CD4-positive, alpha-beta T cell treated with Interleukin-2 at 100 ng/mL for 4 hours (primary cell): Measurements from ENCODE around the gene BRD9.
"Not testable (repeated sequence)": the region's sequence is repeated elsewhere in the genome, so short reads cannot be mapped to it uniquely, and the experiment has no call there.

Experiments used
- DNase-seq: peaks from one replicate; pipeline ENCODE4 v3.0.0-alpha.2; 2020; ENCODE audit warnings: low spot score

BRD9 gene

DNA sequence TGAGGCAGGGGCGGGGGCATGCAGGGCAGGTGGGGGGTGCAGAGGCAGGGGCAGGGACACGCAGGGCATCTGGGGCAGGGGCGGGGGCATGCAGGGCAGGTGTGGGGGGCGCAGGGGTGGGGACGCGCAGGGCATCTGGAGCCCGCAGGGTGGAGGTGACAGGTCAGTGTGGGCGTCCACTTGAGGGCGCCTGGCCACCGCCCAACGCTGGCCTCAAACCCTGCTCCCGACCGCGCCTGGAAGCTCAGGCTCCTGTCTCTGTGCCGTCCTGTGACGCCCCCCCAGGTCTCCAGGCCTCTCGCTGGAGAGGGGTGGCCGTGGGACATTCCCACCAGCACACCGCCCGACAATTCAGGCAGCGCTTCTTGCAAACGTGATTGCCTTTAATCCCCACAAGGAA is 48.7 kb downstream of the BRD9 start:
- DNase-seq: not testable (repeated sequence)

- DNase-seq: not testable (repeated sequence)
These were observed 49.2 kb downstream of the BRD9 start for GRCh38 chr5:843371-843770.

DNA sequence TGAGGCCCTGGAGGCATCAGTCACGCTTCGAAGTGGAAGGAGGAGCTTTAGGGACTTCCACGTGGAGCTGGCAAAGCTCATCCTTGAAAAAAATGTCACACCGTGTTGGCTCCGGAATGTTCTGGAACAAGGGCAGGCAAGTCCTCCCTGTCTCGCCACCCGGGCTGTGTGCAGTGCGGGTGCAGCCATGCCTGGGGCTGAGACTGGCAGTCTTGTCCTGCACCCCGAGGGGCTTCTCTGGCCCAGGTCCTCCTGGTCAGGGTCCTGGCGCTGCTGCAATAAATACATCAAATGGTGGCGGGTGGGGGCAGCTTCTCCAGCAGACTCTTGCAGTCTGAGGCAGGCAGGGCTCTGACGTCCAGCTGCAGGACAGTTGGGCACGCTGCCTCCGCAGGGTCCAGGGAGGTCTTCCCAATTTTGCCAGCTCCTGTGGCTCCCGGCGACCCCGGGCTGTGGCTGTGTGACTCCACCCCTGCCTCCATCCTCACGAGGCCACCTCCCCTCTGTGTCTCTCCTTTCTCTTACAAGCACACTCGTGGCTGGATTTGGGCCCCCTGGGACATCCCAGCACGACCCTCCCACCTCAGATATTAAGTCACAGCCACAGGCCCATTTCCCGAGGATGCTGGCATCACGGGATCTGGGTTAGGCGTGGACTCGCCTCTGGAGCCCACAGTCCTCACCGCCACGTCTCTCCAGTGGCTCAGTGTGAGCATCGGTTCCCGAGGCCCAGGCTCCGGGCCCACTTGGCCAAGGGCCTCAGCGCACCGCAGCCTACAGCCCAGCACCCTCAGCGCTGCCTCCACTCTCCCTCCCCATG is 50.0 kb downstream of the BRD9 start:
- not testable (repeated sequence) for DNase-seq

DNA sequence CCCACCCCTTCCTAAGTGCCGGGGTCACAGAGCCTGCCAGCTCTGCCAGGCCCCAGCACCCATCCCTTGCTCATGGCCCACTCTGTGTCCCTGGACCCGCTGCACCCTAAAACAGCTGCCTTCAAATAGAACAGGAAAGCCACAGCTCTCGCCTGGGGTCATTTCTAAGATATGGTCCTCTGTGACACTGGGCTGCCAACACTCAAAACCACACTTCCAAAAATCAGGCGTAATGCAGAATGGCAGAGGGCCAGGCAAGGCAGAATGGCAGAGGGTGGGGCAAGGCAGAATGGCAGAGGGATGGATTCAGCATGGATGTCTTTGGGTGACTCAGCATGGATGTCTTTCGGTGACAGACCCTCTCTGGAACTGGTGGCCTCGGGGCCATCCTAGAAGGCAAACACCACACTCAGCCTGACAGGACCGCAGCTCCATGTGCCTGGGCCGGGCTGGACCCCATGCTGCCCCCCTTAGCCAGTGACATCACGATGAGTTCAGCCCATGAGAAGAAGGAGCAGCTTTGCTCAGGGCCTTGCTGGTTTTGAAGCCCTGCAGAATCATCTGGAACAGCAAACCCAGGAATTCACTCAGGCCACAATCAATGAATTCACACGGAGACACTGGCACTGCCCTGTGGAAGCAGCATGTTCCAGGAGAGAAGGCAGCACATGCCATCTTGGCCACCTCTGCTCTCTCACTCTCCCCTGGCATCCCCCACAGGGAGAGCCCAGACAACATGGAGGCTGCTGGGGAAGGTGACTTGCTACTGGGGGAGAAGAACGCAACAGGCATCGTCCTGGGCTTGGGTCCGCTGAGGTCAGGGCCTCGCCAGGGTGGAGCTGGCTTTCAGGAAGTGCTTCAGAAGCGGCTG is 50.8 kb downstream of the BRD9 start:
- not testable (repeated sequence) for DNase-seq

GRCh38 chr5:840974-841435 is 51.6 kb downstream of the BRD9 start:
- not testable (repeated sequence) for DNase-seq

- not testable (repeated sequence) for DNase-seq
These were observed 52.3 kb downstream of the BRD9 start for GRCh38 chr5:840118-840973.

DNA sequence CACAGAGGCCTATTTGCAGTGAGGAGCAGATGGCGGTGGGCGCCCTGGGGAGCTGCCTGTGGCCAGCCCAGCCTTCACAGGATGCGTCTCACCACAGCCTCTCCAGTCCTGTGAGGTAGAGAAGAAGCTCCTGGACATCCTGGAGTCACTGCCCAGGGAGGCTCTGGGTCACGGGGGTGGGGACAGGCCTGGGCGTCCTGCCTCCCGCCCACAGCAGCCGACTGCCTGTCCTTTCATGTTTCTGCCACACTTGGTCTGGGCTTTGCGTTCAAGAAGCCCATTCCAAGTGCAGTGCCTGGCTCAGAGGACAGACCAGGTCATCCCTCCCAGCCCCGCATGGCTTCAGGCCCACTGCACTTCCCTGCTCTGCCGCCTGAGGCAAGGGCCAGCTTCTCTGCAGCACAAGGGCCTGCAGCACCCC is 54.2 kb downstream of the BRD9 start:
- DNase-seq: not testable (repeated sequence)

DNA sequence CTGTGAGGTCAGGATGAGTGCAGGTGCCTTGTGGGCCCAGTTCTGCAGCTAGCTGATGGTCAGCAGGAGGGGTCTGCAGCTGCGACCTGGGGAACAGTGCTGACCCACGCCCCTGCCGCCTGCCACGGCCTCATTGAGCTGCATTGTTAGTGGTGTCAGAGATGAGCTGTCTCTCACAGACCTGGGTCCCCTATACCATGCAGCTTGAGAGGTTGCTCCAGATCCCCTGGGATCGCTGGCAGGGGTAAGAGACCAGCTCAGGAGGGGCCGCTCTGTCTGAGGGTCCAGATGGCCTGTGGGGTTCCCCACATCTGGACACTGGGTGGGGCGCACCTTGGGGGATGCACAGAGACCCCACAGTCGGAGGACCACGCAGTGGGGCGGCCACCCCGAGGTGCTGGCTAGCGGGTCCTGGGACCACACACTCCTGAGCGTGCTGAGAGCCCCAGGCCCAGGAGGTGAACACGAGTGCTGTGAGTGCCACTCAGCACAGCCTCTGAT is 54.9 kb downstream of the BRD9 start:
- not testable (repeated sequence) for DNase-seq

DNA sequence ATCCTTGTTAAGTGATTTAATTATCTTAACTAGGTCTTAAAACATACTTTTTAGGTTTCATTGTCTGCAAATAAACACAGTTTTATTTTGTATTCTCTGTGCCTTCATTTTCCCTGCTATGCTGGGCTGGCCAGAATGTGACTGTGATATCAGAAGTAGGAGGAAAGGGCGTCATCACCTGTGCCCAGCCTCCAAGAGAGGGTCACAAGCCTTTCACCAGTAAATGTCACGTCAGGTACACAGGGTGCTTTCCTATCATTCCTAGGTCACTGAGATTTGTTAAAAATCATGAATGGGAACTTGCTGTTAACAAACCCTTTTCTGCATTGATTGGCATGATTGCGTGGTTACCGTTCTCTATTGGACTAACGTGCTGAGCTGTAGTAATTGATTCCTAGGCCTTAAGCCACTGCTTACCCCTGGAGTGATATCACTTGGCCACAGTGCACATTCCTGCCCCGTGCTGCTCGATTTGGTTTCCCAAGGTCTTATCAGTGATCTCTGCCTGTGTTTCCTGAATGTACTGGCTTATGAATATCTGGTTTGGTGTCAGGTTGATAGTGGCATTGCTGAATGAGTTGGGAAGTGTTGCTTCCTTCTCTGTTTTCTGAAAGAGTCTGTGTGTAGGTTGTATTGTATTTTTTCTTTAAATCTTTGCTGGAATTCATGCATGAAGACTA is 56.5 kb downstream of the BRD9 start:
- DNase-seq: not testable (repeated sequence)

- DNase-seq: not testable (repeated sequence)
These were observed 58.6 kb downstream of the BRD9 start for GRCh38 chr5:834013-834412.

DNA sequence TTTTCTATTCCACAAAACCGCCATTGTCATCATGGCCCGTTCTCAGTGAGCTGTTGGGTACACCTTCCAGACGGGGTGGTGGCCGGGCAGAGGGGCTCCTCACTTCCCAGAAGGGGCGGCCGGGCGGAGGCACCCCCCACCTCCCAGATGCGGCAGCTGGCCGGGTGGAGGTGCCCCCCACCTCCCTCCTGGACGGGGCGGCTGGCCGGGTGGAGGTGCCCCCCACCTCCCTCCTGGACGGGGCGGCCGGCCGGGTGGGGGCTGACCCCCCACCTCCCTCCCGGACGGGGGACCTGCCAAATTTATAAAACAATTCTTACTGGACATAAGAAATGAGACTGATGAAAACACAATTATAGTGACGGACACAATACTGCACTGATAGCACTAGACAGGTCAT is 64.4 kb downstream of the BRD9 start:
- DNase-seq: not testable (repeated sequence)

- DNase-seq: not testable (repeated sequence)
These were observed 67.1 kb downstream of the BRD9 start for GRCh38 chr5:825544-825943.

DNA sequence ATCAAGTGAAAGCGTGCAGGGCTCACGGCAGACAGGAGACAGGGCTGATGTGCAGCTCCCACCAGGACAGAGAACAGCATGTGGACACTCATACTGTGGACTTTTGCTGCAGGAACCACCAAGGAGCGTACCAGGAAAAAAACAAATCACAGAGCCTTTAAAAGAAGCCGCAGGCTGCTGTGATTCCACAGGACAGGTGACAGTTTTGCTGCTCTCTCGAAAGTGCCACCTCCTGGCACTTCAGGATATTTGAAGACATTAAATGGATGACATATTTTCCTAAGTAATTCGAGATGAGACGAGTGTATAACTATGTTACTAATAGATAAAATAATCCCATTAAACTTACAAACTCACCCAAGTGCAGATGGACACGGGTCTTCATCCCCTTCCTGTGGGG is 71.1 kb downstream of the BRD9 start:
- no peak for DNase-seq

GRCh38 chr5:820245-820644 is 72.4 kb downstream of the BRD9 start:
- DNase-seq: no peak

GRCh38 chr5:819078-819477 is 73.5 kb downstream of the BRD9 start:
- no peak for DNase-seq

DNA sequence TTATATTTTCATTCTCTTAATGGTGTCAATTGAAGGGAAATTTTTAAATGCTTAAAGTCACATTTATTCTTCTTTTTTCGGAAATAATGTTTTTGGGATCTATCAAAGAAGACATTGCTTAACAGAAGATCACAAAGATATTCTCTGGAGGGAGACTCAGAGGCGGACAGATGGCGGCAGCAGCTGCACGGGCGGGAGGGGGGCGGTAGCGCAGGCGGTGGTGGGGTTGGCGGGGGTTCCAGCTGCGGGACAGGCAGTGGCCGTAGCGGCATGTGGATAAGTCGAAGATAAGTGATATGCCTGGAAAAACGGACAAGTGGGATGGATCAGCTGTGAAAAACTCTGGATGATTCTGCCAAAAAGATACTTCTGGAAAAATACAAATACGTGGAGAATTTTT is 76.4 kb downstream of the BRD9 start:
- DNase-seq: no peak

GRCh38 chr5:815449-815848 is 77.2 kb downstream of the BRD9 start:
- no peak for DNase-seq
